KOPT-K1 (cell line): ENCODE data around the gene TIMM23.
"Not testable (repeated sequence)": the region's sequence is repeated elsewhere in the genome, so short reads cannot be mapped to it uniquely, and the experiment has no call there.

Source experiments
- H3K27ac ChIP-seq: fragments of 200-600 bp; sonication (generic); 2 replicates; pipeline ENCODE4 v1.5.1; 2016; ENCODE audit warnings: antibody characterized with exemption, mild to moderate bottlenecking, low read depth, low read length; ENCODE audit not compliant: poor library complexity, severe bottlenecking
- H3K36me3 ChIP-seq: fragments of 200-600 bp; sonication (generic); 2 replicates; pipeline ENCODE4 v1.5.1; 2017; ENCODE audit warnings: antibody characterized with exemption, mild to moderate bottlenecking, low read length, moderate library complexity; ENCODE audit not compliant: insufficient read depth
- H3K9me3 ChIP-seq: fragments of 200-600 bp; sonication (generic); 2 replicates; pipeline ENCODE4 v1.5.1; 2017; ENCODE audit warnings: antibody characterized with exemption, low read length, mild to moderate bottlenecking; ENCODE audit not compliant: insufficient read depth, poor library complexity, severe bottlenecking

TIMM23 gene

GRCh38 chr10:46028584-46029460 is 56.5 kb downstream of the TIMM23 start:
- peak overlapping the region; percentile 83 for H3K27ac ChIP-seq

GRCh38 chr10:46029461-46030030 is 57.3 kb downstream of the TIMM23 start:
- no peaks in the 10 kb centered on the region for H3K9me3 ChIP-seq
- peak overlapping the region; percentile 83 for H3K27ac ChIP-seq
- H3K36me3 ChIP-seq, result peaks cover 32% of the 10 kb centered on the region

More at GRCh38 chr10:46028584-46029460, 56.5 kb downstream of the TIMM23 start:
- H3K9me3 ChIP-seq, result no peaks in the 10 kb centered on the region
- peaks cover 33% of the 10 kb centered on the region for H3K36me3 ChIP-seq

GRCh38 chr10:46030091-46030937 is 58.0 kb downstream of the TIMM23 start, which contains the start of gene NCOA4:
Gene NCOA4, minus strand, starts transcription at chr10:46030623. Its CDS starts 13,943 bp downstream, at chr10:46016680.
- peak within 1 kb of the TSS; percentile 83 for H3K27ac ChIP-seq
- peaks cover 27% of the 10 kb centered on the region for H3K36me3 ChIP-seq
- no peaks in the 10 kb centered on the region for H3K9me3 ChIP-seq

GRCh38 chr10:46031648-46032532 is 59.6 kb downstream of the TIMM23 start:
- Histone ChIP-seq H3K36me3 (peaks cover 13% of the 10 kb centered on the region), H3K27ac (no peak overlapping the region), H3K9me3 (no peaks in the 10 kb centered on the region)

DNA sequence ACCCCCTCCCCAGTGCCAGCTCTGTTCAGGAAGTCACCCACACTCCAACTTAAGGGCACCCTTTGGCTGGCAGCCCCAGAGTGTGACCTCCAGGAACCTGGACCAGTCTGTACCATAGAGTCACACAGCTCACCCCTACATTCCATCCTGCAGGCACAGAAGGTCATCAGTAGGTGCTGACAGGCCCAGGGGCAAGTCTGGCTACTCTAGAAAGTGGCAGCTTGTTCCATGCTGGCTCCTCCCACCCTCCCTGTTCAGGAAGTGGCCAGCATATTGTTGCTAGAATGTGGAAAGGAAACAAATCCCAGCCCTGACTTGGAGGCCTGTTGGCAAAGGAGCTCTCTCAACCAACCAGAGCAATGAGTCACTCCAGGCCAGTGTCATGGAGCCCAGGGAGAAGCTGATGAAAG is 61.3 kb downstream of the TIMM23 start:
- Histone ChIP-seq H3K9me3 (no peaks in the 10 kb centered on the region), H3K36me3 (no peaks in the 10 kb centered on the region), H3K27ac (no peak overlapping the region)

- Histone ChIP-seq H3K36me3 (no peaks in the 10 kb centered on the region), H3K27ac (no peak overlapping the region), H3K9me3 (no peaks in the 10 kb centered on the region)
Measured at GRCh38 chr10:46035923-46036849, 63.9 kb downstream of the TIMM23 start.

- no peaks in the 10 kb centered on the region for H3K36me3 ChIP-seq
- H3K27ac ChIP-seq, result no peak overlapping the region
- H3K9me3 ChIP-seq, result no peaks in the 10 kb centered on the region
Measured at GRCh38 chr10:46037107-46037825, 65.0 kb downstream of the TIMM23 start.

DNA sequence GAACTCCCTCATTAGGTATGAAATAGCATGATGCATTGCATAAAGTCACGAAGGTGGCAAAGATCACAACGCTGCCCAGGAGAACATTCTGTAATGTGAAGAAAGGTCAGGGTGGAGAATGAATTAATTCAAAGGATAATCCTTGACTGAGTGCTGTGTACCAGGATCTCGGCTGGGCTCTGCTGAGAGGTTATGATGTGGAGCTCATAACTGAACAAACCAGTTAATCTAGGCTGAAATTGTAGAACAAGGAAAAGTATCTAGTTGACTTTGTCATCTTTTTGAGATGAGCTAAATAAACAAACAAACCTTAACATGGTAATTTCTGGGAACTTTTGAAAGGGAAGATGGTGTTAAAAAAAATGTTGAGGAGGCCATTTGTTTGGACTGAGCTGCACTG is 67.7 kb downstream of the TIMM23 start:
- H3K36me3 ChIP-seq, result no peaks in the 10 kb centered on the region
- H3K9me3 ChIP-seq, result no peaks in the 10 kb centered on the region
- H3K27ac ChIP-seq, result no peak overlapping the region

- Histone ChIP-seq H3K36me3 (no peaks in the 10 kb centered on the region), H3K9me3 (no peaks in the 10 kb centered on the region), H3K27ac (no peak overlapping the region)
Measured at GRCh38 chr10:46042527-46042926, 70.2 kb downstream of the TIMM23 start.

DNA sequence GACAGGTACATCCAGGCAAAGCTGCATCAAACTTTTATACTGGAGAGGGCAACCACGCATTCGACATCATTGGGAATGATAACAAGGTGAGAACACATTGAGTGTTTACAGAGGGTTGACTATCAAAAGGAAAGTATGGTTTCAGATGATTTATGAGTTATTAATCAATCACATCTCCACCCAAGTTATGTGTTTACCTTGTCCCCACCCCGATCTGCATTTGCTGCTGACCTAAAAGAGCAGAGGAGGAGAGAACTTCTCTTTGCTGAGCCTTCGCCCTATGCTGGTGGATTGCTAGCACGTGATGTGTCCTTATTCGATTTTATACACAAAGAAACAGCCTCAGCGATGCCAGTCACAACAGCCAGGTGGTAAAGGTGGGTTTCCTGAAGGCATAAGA is 74.0 kb downstream of the TIMM23 start, which contains the start of gene MSMB:
Gene MSMB, minus strand, starts transcription at position 9 of the 400 bp plus-strand sequence. CDS start 32 bp downstream, outside the sequence.
- H3K9me3 ChIP-seq, result no peaks in the 10 kb centered on the region
- H3K27ac ChIP-seq, result no peak within 1 kb of the TSS
- no peaks in the 10 kb centered on the region for H3K36me3 ChIP-seq

- Histone ChIP-seq H3K36me3 (no peaks in the 10 kb centered on the region), H3K27ac (no peak overlapping the region), H3K9me3 (no peaks in the 10 kb centered on the region)
Measured at GRCh38 chr10:46048152-46048551, 75.9 kb downstream of the TIMM23 start.

- not testable (repeated sequence) for H3K36me3 ChIP-seq, H3K9me3 ChIP-seq, H3K27ac ChIP-seq
Measured at GRCh38 chr10:46049497-46049831, 77.2 kb downstream of the TIMM23 start.
